GM18868 (cell line): ENCODE data around the gene SLC35E1.
"Not testable (repeated sequence)": the region's sequence is repeated elsewhere in the genome, so short reads cannot be mapped to it uniquely, and the experiment has no call there.

ENCODE experiments used
- ATAC-seq: cut with Tn5 transposase; IDR thresholded peaks from one replicate; pipeline ENCODE4 v1.9.1; 2021; ENCODE audit warnings: mild to moderate bottlenecking, moderate library complexity; ENCODE audit not compliant: unreplicated experiment

SLC35E1 gene

GRCh38 chr19:16554776-16555175, 17.4 kb downstream of the SLC35E1 start:
- no peak for ATAC-seq

- ATAC-seq = not testable (repeated sequence)
These were observed 20.3 kb downstream of the SLC35E1 start for GRCh38 chr19:16551902-16552301.

DNA sequence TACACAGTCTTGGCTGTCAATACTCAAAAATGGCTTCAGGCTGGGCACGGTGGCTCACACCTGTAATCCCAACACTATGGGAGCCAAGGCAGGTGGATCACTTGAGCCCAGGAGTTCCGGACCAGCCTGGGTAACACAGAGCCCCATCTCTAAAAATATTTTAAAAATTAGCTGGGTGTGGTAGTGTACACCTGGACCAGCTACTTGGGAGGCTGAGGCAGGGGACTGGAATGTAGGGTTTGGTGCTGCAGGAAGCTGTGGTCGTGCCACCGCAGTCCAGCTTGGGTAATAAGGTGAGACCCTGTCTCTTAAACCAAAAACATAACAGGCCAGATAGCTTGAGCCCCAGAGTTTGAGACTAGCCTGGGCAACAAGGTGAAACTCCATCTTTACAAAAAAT, 23.3 kb downstream of the SLC35E1 start:
- ATAC-seq = no peak

DNA sequence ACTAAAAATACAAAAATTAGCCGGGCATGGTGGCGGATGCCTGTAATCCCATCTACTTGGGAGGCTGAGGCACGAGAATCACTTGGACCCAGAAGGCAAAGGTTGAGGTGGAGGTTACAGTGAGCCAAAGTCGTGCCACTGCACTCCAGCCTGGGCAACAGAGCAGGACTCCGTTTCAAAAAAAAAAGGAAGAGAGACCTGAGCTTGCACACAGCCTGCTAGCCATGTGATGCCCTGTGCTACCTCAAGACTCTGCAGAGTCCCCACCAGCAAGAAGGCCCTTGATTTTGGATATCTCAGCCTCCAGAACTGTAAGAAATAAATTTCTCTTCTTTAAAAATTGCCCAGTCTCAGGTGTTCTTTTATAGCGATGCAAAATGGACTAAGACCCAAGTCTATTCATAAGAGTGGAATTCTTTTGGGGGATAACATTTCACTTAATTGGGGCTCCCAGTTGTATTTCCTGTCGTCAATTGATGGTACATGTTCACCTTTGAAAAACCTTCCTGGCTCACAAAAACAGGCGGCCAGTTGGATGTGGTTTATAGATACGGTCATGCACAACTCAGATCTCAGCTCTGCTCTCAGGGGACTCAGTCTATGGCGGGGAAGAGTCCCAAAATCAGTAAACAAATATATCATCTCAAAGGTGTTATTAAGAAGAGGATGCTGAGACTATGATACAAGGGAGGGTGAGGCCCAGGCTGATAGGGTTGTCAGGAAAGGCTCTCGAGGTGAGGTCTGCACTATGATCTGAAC, 27.6 kb downstream of the SLC35E1 start:
- ATAC-seq = no peak

GRCh38 chr19:16543734-16544133, 28.5 kb downstream of the SLC35E1 start:
- not testable (repeated sequence) for ATAC-seq

- ATAC-seq = no peak
These were observed 29.2 kb downstream of the SLC35E1 start for GRCh38 chr19:16542910-16543472.

DNA sequence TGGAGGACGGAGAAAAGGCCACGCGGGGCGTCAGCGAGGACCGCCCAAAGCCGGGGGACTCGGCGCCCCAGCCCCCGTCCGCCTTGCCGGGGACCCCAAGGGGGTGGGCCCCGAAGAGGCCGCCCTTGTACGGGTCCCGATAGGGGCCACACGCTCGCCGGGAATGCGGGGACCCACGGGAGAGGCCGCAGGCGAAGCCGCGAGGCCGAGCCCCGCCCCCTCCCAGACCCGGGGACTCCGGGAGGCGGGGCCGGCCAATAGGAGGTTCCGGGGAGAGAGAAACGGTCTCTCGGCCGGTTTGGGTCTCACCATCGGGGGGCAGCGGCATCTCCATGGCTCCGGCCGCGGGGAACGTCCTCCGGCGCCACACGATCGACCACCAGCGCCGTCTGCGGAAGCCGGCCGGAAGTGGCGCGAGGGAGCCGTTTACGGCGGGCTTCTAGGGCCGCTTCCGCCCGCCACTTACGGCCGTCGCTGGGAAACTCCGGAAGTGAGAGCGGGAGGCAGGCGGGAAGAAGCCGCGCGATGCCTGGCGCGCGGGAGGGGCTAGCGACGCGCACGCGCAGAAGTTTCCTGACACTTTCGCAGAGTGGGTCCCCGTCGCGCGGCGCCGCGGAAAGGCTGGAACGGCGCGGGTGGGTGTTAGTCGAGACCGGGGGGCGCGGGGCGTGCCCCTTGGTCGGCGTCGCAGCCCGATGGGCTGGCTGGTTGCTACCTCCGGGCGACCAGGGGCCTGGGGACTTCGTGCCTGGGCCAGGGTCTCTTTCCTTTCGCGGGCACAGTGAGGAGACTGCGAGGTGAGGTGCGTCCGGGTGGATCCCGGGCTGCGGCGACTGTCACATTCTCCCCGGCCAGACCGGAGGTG, 29.9 kb downstream of the SLC35E1 start, which contains the start of gene CHERP:
Gene CHERP (minus strand): TSS at position 393 of the 865 bp plus-strand sequence. CDS start 59 bp downstream, at position 334.
- peak; percentile 73 for ATAC-seq

DNA sequence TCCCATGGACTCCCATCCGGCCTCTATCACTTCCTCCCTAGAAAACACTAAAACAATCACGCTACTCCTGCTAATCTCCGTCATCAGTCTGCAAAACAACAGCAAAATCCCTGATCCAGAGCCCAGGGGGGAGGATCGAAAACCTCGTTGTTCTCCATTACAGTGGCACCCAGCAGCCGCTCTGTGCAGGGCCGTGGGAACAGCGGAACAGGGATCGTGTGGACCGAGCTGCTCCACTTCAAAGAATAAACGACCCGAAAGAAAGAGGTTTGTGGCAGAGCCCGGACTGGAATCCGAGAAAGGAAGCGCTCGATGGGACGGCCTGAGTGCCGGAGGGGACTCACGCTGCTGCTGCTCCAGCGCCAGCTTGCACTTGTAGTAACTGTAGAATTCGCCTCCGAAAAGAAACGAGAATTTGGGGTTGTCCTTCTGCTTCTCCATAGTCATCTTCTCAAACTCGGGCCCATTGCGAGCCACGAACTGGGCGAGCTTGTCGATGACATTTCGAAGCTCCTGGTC, 30.6 kb downstream of the SLC35E1 start:
- ATAC-seq = no peak

DNA sequence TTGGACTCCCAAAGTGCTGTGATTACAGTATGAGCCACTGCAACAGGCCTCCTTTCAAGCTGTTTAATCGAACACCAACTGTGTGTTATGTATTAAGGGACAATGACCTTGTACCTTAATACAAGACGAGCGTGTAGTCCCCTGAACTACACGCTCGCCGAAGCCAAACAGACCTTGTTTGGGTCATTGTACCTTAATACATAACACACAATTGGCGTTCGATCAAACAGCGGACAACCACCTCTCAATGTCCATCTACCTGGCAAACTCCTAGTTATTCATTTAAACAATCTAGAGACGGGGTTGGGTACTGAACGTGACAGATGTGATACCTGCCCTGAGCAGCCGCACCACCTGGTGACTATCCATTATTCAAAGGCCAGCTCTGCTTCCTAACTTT, 31.3 kb downstream of the SLC35E1 start:
- ATAC-seq = no peak

DNA sequence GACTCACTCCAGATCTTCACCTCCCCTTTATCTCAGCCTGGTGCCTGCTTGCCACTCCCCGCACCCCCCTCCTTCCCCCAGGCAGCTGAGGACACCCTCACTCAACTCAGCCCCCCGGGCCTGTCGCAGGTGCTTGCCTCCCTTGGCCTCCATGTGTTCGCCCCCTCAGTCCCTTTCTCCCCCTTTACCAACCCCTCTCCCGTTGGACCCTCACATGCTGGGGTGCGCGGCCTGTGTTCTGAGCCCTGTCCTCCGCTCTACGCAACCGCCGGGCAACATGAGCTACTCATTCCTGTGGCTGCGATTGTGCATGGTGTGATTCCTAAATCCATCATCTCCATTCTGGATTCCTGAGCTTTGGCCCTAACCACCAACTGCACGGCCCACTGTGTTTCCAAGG, 35.1 kb downstream of the SLC35E1 start:
- ATAC-seq = no peak

DNA sequence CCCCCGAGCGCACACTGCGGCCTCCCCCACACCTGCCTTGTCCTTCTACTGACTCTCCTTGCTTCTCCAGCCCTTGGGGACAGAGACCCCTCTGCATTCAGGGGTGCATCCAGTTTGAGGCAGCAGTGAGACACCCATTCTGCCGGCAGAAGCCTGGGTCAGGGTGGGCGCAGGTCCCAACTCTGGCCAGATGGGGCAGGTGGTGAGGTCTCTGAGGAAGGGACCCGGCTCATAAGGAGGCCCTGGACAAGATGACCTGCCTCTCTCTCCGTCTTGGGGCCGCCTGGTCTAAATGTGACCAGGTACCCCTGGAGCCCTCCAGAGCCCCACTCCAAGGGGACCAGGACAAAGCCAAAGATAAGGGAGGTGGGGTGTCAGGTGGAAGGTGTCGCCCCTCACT, 36.1 kb downstream of the SLC35E1 start:
- no peak for ATAC-seq

GRCh38 chr19:16535381-16535780, 36.8 kb downstream of the SLC35E1 start:
- no peak for ATAC-seq

DNA sequence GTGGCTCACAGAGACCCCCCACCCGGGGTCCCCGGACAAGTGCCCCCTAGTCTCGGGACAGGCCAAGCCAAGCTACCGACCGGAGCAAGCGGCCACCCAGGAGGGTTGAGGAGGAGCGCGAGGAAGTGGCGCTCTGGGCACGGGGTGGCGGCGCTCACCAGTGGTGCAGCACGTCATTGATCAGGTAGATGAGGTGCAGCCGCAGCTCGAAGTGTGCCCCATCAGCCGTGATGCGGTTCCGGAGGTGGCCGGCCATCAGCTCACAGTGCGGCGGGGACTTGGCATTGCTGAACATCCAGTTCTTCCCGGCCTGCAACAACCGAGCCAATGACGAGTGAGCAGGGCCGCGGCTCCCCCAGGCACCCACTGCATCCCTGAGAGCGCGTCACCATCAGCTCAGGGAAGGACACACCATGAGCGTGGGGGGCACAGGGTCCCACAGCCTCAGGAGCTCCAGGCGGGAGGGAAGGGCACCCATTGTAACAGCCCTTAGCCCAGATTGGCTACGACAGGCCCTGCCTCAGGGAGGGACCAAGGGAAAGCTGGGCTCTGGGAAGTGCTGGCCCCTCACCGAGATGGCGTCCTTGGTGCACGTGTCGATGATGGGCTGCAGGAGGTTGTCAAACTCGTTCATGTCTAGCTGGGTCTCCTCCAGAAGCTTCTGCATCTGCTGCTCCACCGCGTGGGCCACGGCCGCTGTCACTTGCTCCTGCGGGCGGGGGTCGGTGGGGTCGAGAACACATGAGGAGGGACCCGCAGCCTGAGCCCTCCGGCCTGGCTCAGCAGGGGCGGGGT, 39.6 kb downstream of the SLC35E1 start:
- ATAC-seq = no peak

DNA sequence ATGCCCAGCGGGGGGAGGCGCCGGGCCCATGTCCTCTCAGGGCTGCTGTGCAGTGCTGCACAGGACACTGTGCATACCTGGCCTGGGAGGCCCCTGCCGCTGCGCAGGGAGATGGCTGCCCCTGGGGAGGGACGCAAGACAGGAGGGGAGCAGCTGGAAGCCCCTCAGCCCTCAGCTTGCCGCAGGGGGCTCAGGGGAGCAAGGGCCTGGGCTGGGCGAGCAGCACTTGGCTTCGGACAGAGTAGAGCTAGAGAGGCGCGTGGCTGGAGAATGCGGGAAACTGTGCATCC, 40.9 kb downstream of the SLC35E1 start:
- no peak for ATAC-seq

DNA sequence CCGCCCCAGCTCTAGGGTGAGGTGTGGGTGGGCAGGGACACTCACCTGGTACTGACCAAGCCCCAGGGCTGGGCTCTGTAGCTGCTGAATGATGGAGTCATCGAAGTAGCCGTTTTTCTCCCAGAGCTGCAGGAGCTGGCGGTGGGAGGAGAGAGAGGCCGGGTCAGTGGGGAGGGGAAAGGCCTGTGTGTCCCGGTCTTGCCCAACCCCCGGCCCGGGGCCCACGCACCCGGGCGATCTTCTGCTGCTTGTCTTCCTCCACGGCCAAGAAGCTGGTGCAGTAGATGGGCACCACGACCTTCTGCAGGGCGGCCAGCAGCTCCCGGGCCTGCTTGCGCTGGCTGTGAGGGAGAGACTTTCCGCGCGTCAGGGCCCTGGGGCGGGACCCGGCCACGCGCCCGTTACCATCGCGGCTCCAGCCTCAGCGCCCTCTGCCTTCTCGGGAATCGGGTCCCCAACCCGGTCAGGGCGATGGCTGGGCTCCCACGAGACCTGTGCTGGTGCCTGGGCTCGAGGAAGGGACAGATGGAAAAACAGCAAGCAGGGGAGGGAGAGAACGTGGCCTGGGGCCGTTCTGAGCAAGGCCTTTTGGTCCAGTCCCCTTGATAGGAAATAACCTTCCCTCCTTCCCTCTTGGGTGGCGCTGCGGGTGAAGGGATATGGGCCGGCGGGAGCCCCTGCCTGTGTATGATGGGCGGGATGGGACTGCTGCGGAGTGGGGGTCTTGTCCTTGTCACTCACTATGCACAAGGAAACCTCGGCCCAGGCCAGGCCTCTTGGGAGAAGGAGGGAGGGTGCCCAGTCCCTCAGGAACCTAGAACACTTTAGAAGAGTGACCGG, 41.5 kb downstream of the SLC35E1 start:
- ATAC-seq = no peak

DNA sequence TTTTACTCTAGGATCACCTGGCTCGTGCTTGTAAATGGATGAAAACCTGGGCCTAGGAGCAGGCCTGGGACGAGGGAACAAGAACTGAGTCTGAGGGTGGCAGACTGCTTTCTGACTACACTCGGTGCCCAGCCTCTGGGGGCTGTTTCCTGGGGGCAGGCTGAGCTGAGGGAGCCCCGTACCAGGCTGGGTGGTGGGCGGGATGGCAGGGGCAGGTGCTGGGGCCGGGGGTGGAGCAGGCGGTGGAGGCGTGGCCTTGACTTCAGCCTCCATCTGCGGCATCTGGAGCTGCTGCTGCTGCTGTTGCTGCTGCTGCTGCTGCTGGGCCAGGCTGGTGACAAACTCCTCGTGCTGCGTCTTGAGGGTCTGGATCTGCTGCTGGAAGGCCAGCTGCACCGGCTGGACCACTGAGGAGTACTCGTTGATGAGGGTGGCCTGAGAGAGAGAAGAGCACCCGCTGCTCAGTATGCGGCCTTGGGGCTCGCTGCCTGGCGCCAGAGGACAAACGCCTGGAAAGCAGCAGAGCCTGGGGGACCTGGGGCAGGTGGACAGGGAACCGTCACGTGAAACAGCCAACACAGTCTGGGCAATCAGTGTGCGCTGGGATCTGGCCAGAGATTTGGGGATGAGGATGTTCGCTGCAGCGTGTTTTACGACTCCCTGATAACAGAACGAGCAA, 42.6 kb downstream of the SLC35E1 start:
- ATAC-seq = no peak

- ATAC-seq = no peak
These were observed 44.2 kb downstream of the SLC35E1 start for GRCh38 chr19:16527971-16528521.

DNA sequence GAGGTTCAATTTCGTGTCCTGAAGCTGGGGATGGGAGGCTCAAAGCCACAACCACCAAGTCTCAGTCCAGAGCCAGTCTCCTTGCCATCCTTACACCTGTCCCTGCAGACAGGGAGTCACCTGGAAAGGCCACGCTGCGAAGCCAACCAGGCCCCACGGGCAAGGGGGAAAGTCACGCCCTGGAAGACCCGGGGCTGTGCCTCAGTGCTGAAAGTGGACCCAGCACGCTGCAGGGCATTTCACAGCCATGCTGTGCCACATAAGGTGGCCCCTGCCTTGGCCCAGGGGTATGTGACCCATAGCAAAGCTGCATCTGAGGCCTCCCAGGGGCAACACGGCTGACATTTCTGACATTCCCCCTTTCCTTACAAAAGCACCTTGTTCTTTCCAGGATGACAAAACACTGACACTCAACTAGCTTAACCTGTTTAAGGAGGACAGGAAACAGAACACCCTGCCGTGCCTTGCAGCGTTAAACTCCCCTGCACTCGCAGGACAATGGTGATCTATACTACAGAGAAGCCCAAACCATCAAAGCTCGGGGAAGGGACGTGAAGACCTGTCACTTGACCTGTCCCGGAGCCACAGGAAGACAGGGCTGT, 44.8 kb downstream of the SLC35E1 start:
- no peak for ATAC-seq
